Caco-2 (cell line): Measurements from ENCODE around the gene XPNPEP2. TPM values are rescaled to one million over a fixed set of nuclear protein-coding genes. Genes with fewer than 3 reads are reported as not detected.

Source experiments
- BruUV-seq: library from RNA; stranded (reverse); fragments of 400-500 nt; replicated peaks from 2 replicates; lab custom pipeline; 2021; lab: Mats Ljungman, UMichigan
- CTCF ChIA-PET: fragments of 300-600 bp; sonication (Branson Sonifier 250); formaldehyde crosslinking; loops from one replicate; lab custom pipeline; 2022; ENCODE audit warnings: antibody characterized with exemption; lab: Charles Lee
- POLR2A ChIA-PET: fragments of 300-600 bp; sonication (Branson Sonifier 250); formaldehyde crosslinking; loops from one replicate; lab custom pipeline; 2022; ENCODE audit warnings: antibody characterized with exemption; lab: Charles Lee
- DNase-seq, 2 experiments: peaks; one replicate each; pipeline versions ENCODE4 v3.0.0 to v3.0.0-alpha.2; 2020 to 2022
- H3K27me3 ChIP-seq: replicated peaks from 2 replicates; pipeline ENCODE4 v1.6.0; 2011; ENCODE audit warnings: low read length; ENCODE audit not compliant: control insufficient read depth, insufficient read depth
- H3K36me3 ChIP-seq: 2 replicates; pipeline ENCODE4 v1.5.1; 2011; ENCODE audit warnings: low read length; ENCODE audit not compliant: control insufficient read depth, insufficient read depth
- H3K4me1 ChIP-seq: fragments of 250-450 bp; sonication (Bioruptor Pico); 2 replicates; pipeline ENCODE4 v1.5.1; 2020; ENCODE audit warnings: mild to moderate bottlenecking
- H3K4me3 ChIP-seq: 2 replicates; pipeline ENCODE4 v1.5.1; 2011; ENCODE audit warnings: low read depth, mild to moderate bottlenecking, control low read depth, low read length
- H3K9me3 ChIP-seq: fragments of 250-450 bp; sonication (Bioruptor Pico); 2 replicates; pipeline ENCODE4 v1.5.1; 2020; ENCODE audit warnings: mild to moderate bottlenecking, moderate library complexity
- H3K27ac Mint-ChIP-seq: one replicate; pipeline ENCODE4 v1.8.0; 2022; ENCODE audit warnings: mixed read lengths; ENCODE audit not compliant: unreplicated experiment
- H3K27me3 Mint-ChIP-seq: one replicate; pipeline ENCODE4 v1.8.0; 2022; ENCODE audit warnings: mixed read lengths; ENCODE audit not compliant: insufficient read depth, unreplicated experiment
- H3K36me3 Mint-ChIP-seq: one replicate; pipeline ENCODE4 v1.8.0; 2022; ENCODE audit warnings: mild to moderate bottlenecking, mixed read lengths; ENCODE audit not compliant: insufficient read depth, unreplicated experiment
- H3K4me1 Mint-ChIP-seq: one replicate; pipeline ENCODE4 v1.8.0; 2022; ENCODE audit warnings: low read depth, mixed read lengths; ENCODE audit not compliant: unreplicated experiment
- H3K4me3 Mint-ChIP-seq: one replicate; pipeline ENCODE4 v1.8.0; 2022; ENCODE audit warnings: mild to moderate bottlenecking, moderate library complexity, mixed read lengths; ENCODE audit not compliant: unreplicated experiment
- H3K9me3 Mint-ChIP-seq: one replicate; pipeline ENCODE4 v1.8.0; 2022; ENCODE audit warnings: mixed read lengths; ENCODE audit not compliant: unreplicated experiment
- CTCF ChIP-seq, 2 experiments: fragments of 200-600 bp in 1 of 2; IDR thresholded peaks; 1 replicate in 1 of 2; 2 replicates in 1 of 2; pipeline versions ENCODE4 v1.5.1 to v1.8.0; 2011 to 2022; ENCODE audit warnings: antibody characterized with exemption in 1 of 2, control low read depth in 1 of 2, inconsistent platforms in 1 of 2, low read depth in 1 of 2, low read length in 1 of 2, mild to moderate bottlenecking in 1 of 2, moderate library complexity in 1 of 2; ENCODE audit not compliant: insufficient read depth in 1 of 2, severe bottlenecking in 1 of 2, unreplicated experiment in 1 of 2
- intact Hi-C: fragments of 100-400 bp; cut with micrococcal nuclease; formaldehyde crosslinking; loops from one replicate; pipeline ENCODE4 v1.10.0; 2022; ENCODE audit not compliant: unreplicated experiment
- total RNA-seq: library from RNA; stranded (reverse); gene quantifications from 2 replicates; pipeline ENCODE4 v1.2.3, GENCODE V29; 2022

XPNPEP2 gene
- total RNA-seq, 1 experiment from 2014 or later, result 0.32 TPM

GRCh38 chrX:129705988-129706387, 32.8 kb upstream of the XPNPEP2 start:
- BruUV-seq, result no TSS peak
- Mint-ChIP-seq H3K27me3 (peaks cover 5% of the 10 kb centered on the region), H3K9me3 (no peaks in the 10 kb centered on the region), H3K4me1 (no peaks in the 10 kb centered on the region), H3K4me3 (no peak overlapping the region), H3K27ac (no peak overlapping the region), H3K36me3 (peaks cover 6% of the 10 kb centered on the region)
- H3K9me3 ChIP-seq, result no peaks in the 10 kb centered on the region
- H3K36me3 ChIP-seq, result no peaks in the 10 kb centered on the region
- POLR2A ChIA-PET, result no interaction called here
- H3K4me1 ChIP-seq, result no peaks in the 10 kb centered on the region
- DNase-seq, result no peak
- H3K4me3 ChIP-seq, result no peak overlapping the region
- TF ChIP-seq CTCF (IDR thresholded peaks at IDR 0.05; ENCODE audit: insufficient read depth in 1 of 2, low read depth in 1 of 2, low read length in 1 of 2, severe bottlenecking in 1 of 2, unreplicated experiment in 1 of 2), result no peak
- no peaks in the 10 kb centered on the region for H3K27me3 ChIP-seq
- intact Hi-C loops, result no loop called here
- CTCF ChIA-PET, result no interaction called here

- BruUV-seq, result no TSS peak
Observed at GRCh38 chrX:129706400-129707072, 32.2 kb upstream of the XPNPEP2 start.

GRCh38 chrX:129714581-129714980, 24.2 kb upstream of the XPNPEP2 start:
- intact Hi-C loops, result no loop called here
- no peaks in the 10 kb centered on the region for H3K27me3 ChIP-seq
- no peaks in the 10 kb centered on the region for H3K4me1 ChIP-seq
- Mint-ChIP-seq H3K4me1 (peaks cover 11% of the 10 kb centered on the region), H3K27me3 (no peaks in the 10 kb centered on the region), H3K36me3 (no peaks in the 10 kb centered on the region), H3K9me3 (no peaks in the 10 kb centered on the region), H3K27ac (no peak overlapping the region), H3K4me3 (no peak overlapping the region)
- H3K4me3 ChIP-seq, result no peak overlapping the region
- TF ChIP-seq CTCF (IDR thresholded peaks at IDR 0.05; ENCODE audit: insufficient read depth in 1 of 2, low read depth in 1 of 2, low read length in 1 of 2, severe bottlenecking in 1 of 2, unreplicated experiment in 1 of 2), result no peak
- DNase-seq, result no peak
- BruUV-seq, result no TSS peak
- H3K36me3 ChIP-seq, result no peaks in the 10 kb centered on the region
- no peaks in the 10 kb centered on the region for H3K9me3 ChIP-seq
- POLR2A ChIA-PET, result no interaction called here
- CTCF ChIA-PET, result no interaction called here

More at GRCh38 chrX:129706400-129707072, 32.2 kb upstream of the XPNPEP2 start:
- CTCF ChIA-PET, result no interaction called here
- H3K27me3 Mint-ChIP-seq, result peaks cover 5% of the 10 kb centered on the region
- Histone ChIP-seq H3K36me3 (no peaks in the 10 kb centered on the region), H3K27me3 (no peaks in the 10 kb centered on the region), H3K9me3 (no peaks in the 10 kb centered on the region), H3K4me1 (no peaks in the 10 kb centered on the region), H3K4me3 (no peak overlapping the region)
- intact Hi-C loops, result no loop called here
- no peak for DNase-seq
- H3K9me3 Mint-ChIP-seq, result no peaks in the 10 kb centered on the region
- no peak for TF ChIP-seq CTCF (IDR thresholded peaks at IDR 0.05; ENCODE audit: insufficient read depth in 1 of 2, low read depth in 1 of 2, low read length in 1 of 2, severe bottlenecking in 1 of 2, unreplicated experiment in 1 of 2)
- no peak overlapping the region for H3K4me3 Mint-ChIP-seq
- POLR2A ChIA-PET, result no interaction called here
- H3K36me3 Mint-ChIP-seq, result peaks cover 6% of the 10 kb centered on the region
- peak overlapping the region; percentile 55 for H3K27ac Mint-ChIP-seq
- H3K4me1 Mint-ChIP-seq, result no peaks in the 10 kb centered on the region
